K562 (cell line): ENCODE data around the gene PLEKHA7. TPM values are rescaled to one million over a fixed set of nuclear protein-coding genes. Genes with fewer than 3 reads are reported as not detected.

Experiments used
- ATAC-seq: fragments of 200-7000 bp; cut with Tn5 transposase; 3 replicates; pipeline ENCODE4 v1.9.1; 2020; ENCODE audit warnings: moderate library complexity
- BruUV-seq: library from RNA; stranded (reverse); fragments of 400-500 nt; replicated peaks from 2 replicates; lab custom pipeline; 2021; lab: Mats Ljungman, UMichigan
- CTCF ChIA-PET: fragments of 300-600 bp; formaldehyde crosslinking; extraction: SDS; loops from one replicate; lab custom pipeline; 2021; ENCODE audit warnings: low intra/inter-chr PET ratio; lab: Yijun Ruan, JAX
- POLR2A ChIA-PET: fragments of 300-600, 350-650 bp; sonication (Branson Sonifier 250); formaldehyde crosslinking; extraction: SDS; loops from one replicate; lab custom pipeline; 2021; ENCODE audit warnings: antibody characterized with exemption, inconsistent platforms; lab: Yijun Ruan, JAX
- DNase-seq, 4 experiments: peaks; one replicate each; pipeline versions ENCODE4 v3.0.0 to v3.0.0-alpha.2; 2011 to 2018; ENCODE audit warnings: low spot score in 3 of 4, mixed read lengths in 3 of 4; ENCODE audit errors: extremely low read depth in 1 of 4
- FAIRE-seq: peaks from 2 replicates; lab custom pipeline; 2011; peaks lifted over from hg19 to GRCh38; lab: Jason Lieb, UNC
- H2AFZ ChIP-seq: 2 replicates; pipeline ENCODE4 v1.6.0; 2011; ENCODE audit warnings: low read depth, low read length, control low read depth, inconsistent platforms
- H3K27ac ChIP-seq: fragments of 200-600 bp; 3 replicates; pipeline ENCODE4 v1.8.0; 2011; ENCODE audit warnings: low read depth, mild to moderate bottlenecking, control low read depth, inconsistent platforms, low read length, moderate library complexity, mixed read lengths; ENCODE audit errors: extremely low read depth
- H3K27me3 ChIP-seq, 2 experiments: fragments of 300-600 bp in 1 of 2; 2 replicates in 1 of 2; 3 replicates in 1 of 2; pipeline versions ENCODE4 v1.6.0 to v1.8.0; 2011; ENCODE audit warnings: inconsistent platforms in 2 of 2, low read length in 2 of 2, mild to moderate bottlenecking in 1 of 2, mixed read lengths in 1 of 2, moderate library complexity in 1 of 2; ENCODE audit not compliant: control insufficient read depth in 2 of 2, insufficient read depth in 2 of 2
- H3K36me3 ChIP-seq: fragments of 300-600 bp; 3 replicates; pipeline ENCODE4 v1.8.0; 2011; ENCODE audit warnings: mild to moderate bottlenecking, low read length, inconsistent platforms; ENCODE audit not compliant: control insufficient read depth, insufficient read depth
- H3K4me1 ChIP-seq, 2 experiments: fragments of 200-600 bp in 1 of 2; replicated peaks in 1 of 2; 2 replicates in 1 of 2; 3 replicates in 1 of 2; pipeline versions ENCODE4 v1.5.1 to v1.8.0; 2011; ENCODE audit warnings: inconsistent platforms in 2 of 2, low read length in 2 of 2, mild to moderate bottlenecking in 1 of 2, mixed read lengths in 1 of 2, moderate library complexity in 1 of 2; ENCODE audit not compliant: control insufficient read depth in 2 of 2, insufficient read depth in 2 of 2
- H3K4me2 ChIP-seq: 2 replicates; pipeline ENCODE4 v1.6.1; 2011; ENCODE audit warnings: low read length, control low read depth, inconsistent platforms, mixed read lengths; ENCODE audit not compliant: insufficient read depth
- H3K4me3 ChIP-seq: fragments of 200-600 bp; sonication (generic), shearing (Covaris generic); 2 replicates; pipeline ENCODE4 v1.5.1; 2016; ENCODE audit warnings: control low read depth, inconsistent platforms
- H3K79me2 ChIP-seq: fragments of 200-600 bp; 3 replicates; pipeline ENCODE4 v1.8.0; 2011; ENCODE audit warnings: low read length, inconsistent platforms; ENCODE audit not compliant: control insufficient read depth, insufficient read depth
- H3K9ac ChIP-seq, 2 experiments: 2 replicates each; pipeline versions ENCODE4 v1.6.0 to v1.6.1; 2011; ENCODE audit warnings: low read depth in 2 of 2, low read length in 2 of 2, control low read depth in 1 of 2, inconsistent platforms in 1 of 2, mild to moderate bottlenecking in 1 of 2, mixed read lengths in 1 of 2; ENCODE audit not compliant: insufficient read depth in 1 of 2
- H3K9me1 ChIP-seq: one replicate; pipeline ENCODE4 v1.6.0; 2011; ENCODE audit warnings: inconsistent platforms, mild to moderate bottlenecking, low read length, moderate library complexity; ENCODE audit not compliant: control insufficient read depth, insufficient read depth
- H3K9me3 ChIP-seq: replicated peaks from 2 replicates; pipeline ENCODE4 v1.5.1; 2011; ENCODE audit warnings: low read depth, low read length, inconsistent platforms; ENCODE audit not compliant: control insufficient read depth, insufficient read depth
- H4K20me1 ChIP-seq: replicated peaks from 2 replicates; pipeline ENCODE4 v1.6.1; 2011; ENCODE audit warnings: low read length, inconsistent platforms, mixed read lengths; ENCODE audit not compliant: control insufficient read depth, insufficient read depth
- CBX8 ChIP-seq: fragments of 200-600 bp; sonication (generic); IDR thresholded peaks from 2 replicates; pipeline ENCODE4 v1.6.1; 2012; ENCODE audit warnings: borderline replicate concordance, mixed run types, low read depth, mild to moderate bottlenecking, moderate library complexity, mixed read lengths, low read length, control low read depth, inconsistent platforms; ENCODE audit not compliant: poor library complexity, severe bottlenecking; ENCODE audit errors: extremely low read depth
- L3MBTL2 ChIP-seq: fragments of 450-650 bp; IDR thresholded peaks from 2 replicates; pipeline ENCODE4 v1.6.1; 2016; ENCODE audit warnings: mild to moderate bottlenecking, moderate library complexity
- NCOA1 ChIP-seq: fragments of 450-650 bp; IDR thresholded peaks from 2 replicates; pipeline ENCODE4 v1.6.1; 2016; ENCODE audit warnings: low read depth
- NCOA2 ChIP-seq, 2 experiments: fragments of 450-650 bp; IDR thresholded peaks; 2 replicates each; pipeline ENCODE4 v1.6.1; 2018; ENCODE audit warnings: mild to moderate bottlenecking in 2 of 2, moderate library complexity in 1 of 2; ENCODE audit not compliant: partially characterized antibody in 2 of 2
- PREB ChIP-seq: sonication (generic); formaldehyde crosslinking; IDR thresholded peaks from 2 replicates; pipeline ENCODE4 v1.8.1; 2023; ENCODE audit warnings: mild to moderate bottlenecking, missing genetic modification reagents
- RFX5 ChIP-seq: IDR thresholded peaks from 2 replicates; pipeline ENCODE4 v1.6.1; 2011; ENCODE audit warnings: low read depth, mild to moderate bottlenecking, improper control_type of control experiment, low read length
- SUPT5H ChIP-seq: fragments of 450-650 bp; IDR thresholded peaks from 2 replicates; pipeline ENCODE4 v1.6.1; 2016
- TCF7 ChIP-seq: sonication (generic); IDR thresholded peaks from 2 replicates; pipeline ENCODE4 v1.6.1; 2016; ENCODE audit warnings: antibody characterized with exemption, borderline replicate concordance
- THRB ChIP-seq: fragments of 450-650 bp; formaldehyde crosslinking; conservative IDR thresholded peaks from 2 replicates; pipeline ENCODE4 v1.4.0; 2022; ENCODE audit warnings: mild to moderate bottlenecking, missing genetic modification characterization
- ZZZ3 ChIP-seq: fragments of 450-650 bp; IDR thresholded peaks from 2 replicates; pipeline ENCODE4 v1.6.1; 2016; ENCODE audit warnings: antibody characterized with exemption, mild to moderate bottlenecking, moderate library complexity
- WGBS: fragments of 100-300 bp; shearing (Covaris generic); methylation state at CpG from one replicate; pipeline ENCODE4 v1.1.6; 2016; ENCODE audit warnings: low coverage, mixed read lengths; ENCODE audit not compliant: insufficient coverage; ENCODE audit errors: missing lambda C conversion rate; 5-methylcytosine and 5-hydroxymethylcytosine counted together
- in situ Hi-C: fragments of 300-500 bp; cut with MboI; formaldehyde crosslinking; loops from 4 replicates; pipeline ENCODE4 v1.15.0; 2018; ENCODE audit warnings: inconsistent platforms, mixed read lengths
- intact Hi-C: fragments of 100-400 bp; cut with micrococcal nuclease; formaldehyde crosslinking; loops from 2 replicates; pipeline ENCODE4 v1.14.2; 2022
- polyA plus RNA-seq, 8 experiments: library from polyadenylated mRNA; depleted of rRNA in 4 of 8; stranded (reverse) in 5 of 8; unstranded in 3 of 8; fragments of >200 nt; fragmentation: Nextera tagmentation in 2 of 8; fragmentation: Illumina TruSeq in 1 of 8; extraction: Ambion mirVana in 2 of 8; extraction: Trizol in 1 of 8; gene quantifications; 2 replicates each; pipeline versions ENCODE4 v1.2.1 to v1.2.3, GENCODE V29; 2011 to 2014; ENCODE audit warnings: inconsistent platforms in 1 of 8, missing spikeins in 1 of 8
- total RNA-seq, 7 experiments: library from RNA; depleted of rRNA in 6 of 7; stranded (reverse); fragments of >200 nt in 6 of 7; fragmentation: Illumina TruSeq in 2 of 7; extraction: Trizol in 2 of 7; gene quantifications; 2 replicates each; pipeline versions ENCODE4 v1.2.1 to v1.2.3, GENCODE V29; 2011 to 2021; ENCODE audit warnings: low replicate concordance in 1 of 7
- TF ChIP-seq, protein P1 (sequence below), 2 experiments: fragments of 450-650 bp in 1 of 2; sonication (generic) in 1 of 2; formaldehyde crosslinking in 1 of 2; IDR thresholded peaks; 2 replicates each; pipeline versions ENCODE4 v1.7.1 to v1.9.0; 2016 to 2022; ENCODE audit warnings: inconsistent platforms in 1 of 2, mild to moderate bottlenecking in 1 of 2, missing genetic modification reagents in 1 of 2

Gene PLEKHA7
- total and polyA plus RNA-seq, 9 of the 15 experiments (the other 6 are each of a cell fraction or from before 2014, with no cell fraction given), result 0.06 to 0.77 (median 0.20) TPM; not detected in 1

DNA sequence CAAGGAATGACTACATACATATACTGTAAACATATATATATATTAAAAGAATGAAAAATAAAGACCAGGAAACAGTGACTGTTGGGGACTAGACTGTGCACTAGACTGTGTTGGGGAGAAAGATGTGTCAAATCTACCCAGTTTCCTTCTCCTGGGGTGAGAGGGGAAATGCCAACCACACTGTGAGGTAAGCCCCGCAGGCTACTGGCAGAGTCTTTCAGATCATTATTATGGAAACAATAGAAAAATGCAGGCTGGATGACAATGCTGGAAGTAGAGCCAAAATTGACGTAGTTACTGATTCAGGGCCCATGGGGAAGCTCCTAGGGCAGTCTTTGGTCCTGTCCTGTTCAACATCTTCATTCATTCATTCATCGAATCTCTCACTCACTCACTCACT is 174.4 kb downstream of the PLEKHA7 start:
- no peak overlapping the region for H3K27ac ChIP-seq
- in situ Hi-C loops, result no loop called here
- no peak for ATAC-seq
- POLR2A ChIA-PET, result no interaction called here
- H3K79me2 ChIP-seq, result no peaks in the 10 kb centered on the region
- intact Hi-C loops, result no loop called here
- no peaks in the 10 kb centered on the region for H3K27me3 ChIP-seq
- H4K20me1 ChIP-seq, result no peaks in the 10 kb centered on the region
- no peaks in the 10 kb centered on the region for H3K9me1 ChIP-seq
- no peak overlapping the region for H2AFZ ChIP-seq
- H3K36me3 ChIP-seq, result no peaks in the 10 kb centered on the region
- H3K4me3 ChIP-seq, result no peak overlapping the region
- H3K9ac ChIP-seq, result no peak overlapping the region
- no peaks in the 10 kb centered on the region for H3K9me3 ChIP-seq
- BruUV-seq, result no TSS peak
- 45% methylated on average over 3 of the region's 3 CpGs for WGBS
- FAIRE-seq, result no peak
- CTCF ChIA-PET, result no interaction called here
- no peak overlapping the region for H3K4me2 ChIP-seq
- DNase-seq, result no peak
- no peaks in the 10 kb centered on the region; a peak in 2 of 5 replicates for H3K4me1 ChIP-seq
- TF ChIP-seq RFX5 (no peak), SUPT5H (no peak), THRB (CRISPR knock-in tag) (no peak), TCF7 (no peak), NCOA2 (IDR thresholded peaks at IDR 0.05; ENCODE audit: partially characterized antibody in 2 of 2) (no peak), L3MBTL2 (no peak), PREB (CRISPR knock-in tag) (no peak), ZZZ3 (no peak), NCOA1 (no peak), CBX8 (no peak)
- TF ChIP-seq, protein P1, sequence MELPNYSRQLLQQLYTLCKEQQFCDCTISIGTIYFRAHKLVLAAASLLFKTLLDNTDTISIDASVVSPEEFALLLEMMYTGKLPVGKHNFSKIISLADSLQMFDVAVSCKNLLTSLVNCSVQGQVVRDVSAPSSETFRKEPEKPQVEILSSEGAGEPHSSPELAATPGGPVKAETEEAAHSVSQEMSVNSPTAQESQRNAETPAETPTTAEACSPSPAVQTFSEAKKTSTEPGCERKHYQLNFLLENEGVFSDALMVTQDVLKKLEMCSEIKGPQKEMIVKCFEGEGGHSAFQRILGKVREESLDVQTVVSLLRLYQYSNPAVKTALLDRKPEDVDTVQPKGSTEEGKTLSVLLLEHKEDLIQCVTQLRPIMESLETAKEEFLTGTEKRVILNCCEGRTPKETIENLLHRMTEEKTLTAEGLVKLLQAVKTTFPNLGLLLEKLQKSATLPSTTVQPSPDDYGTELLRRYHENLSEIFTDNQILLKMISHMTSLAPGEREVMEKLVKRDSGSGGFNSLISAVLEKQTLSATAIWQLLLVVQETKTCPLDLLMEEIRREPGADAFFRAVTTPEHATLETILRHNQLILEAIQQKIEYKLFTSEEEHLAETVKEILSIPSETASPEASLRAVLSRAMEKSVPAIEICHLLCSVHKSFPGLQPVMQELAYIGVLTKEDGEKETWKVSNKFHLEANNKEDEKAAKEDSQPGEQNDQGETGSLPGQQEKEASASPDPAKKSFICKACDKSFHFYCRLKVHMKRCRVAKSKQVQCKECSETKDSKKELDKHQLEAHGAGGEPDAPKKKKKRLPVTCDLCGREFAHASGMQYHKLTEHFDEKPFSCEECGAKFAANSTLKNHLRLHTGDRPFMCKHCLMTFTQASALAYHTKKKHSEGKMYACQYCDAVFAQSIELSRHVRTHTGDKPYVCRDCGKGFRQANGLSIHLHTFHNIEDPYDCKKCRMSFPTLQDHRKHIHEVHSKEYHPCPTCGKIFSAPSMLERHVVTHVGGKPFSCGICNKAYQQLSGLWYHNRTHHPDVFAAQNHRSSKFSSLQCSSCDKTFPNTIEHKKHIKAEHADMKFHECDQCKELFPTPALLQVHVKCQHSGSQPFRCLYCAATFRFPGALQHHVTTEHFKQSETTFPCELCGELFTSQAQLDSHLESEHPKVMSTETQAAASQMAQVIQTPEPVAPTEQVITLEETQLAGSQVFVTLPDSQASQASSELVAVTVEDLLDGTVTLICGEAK (IDR thresholded peaks at IDR 0.05), result no peak
- TF ChIP-seq, protein P1 (CRISPR knock-in tag; IDR thresholded peaks at IDR 0.05), result no peak
